ENCODE results near the gene ABHD10. TPM values are rescaled to one million over a fixed set of nuclear protein-coding genes. Genes with fewer than 3 reads are reported as not detected.

The ABHD10 gene
- total RNA-seq, 3 donors from 2014 or later (not counting 1 experiment from before 2014, with no cell fraction given), result 21.6 to 24.0 (median 22.6) TPM

DNA sequence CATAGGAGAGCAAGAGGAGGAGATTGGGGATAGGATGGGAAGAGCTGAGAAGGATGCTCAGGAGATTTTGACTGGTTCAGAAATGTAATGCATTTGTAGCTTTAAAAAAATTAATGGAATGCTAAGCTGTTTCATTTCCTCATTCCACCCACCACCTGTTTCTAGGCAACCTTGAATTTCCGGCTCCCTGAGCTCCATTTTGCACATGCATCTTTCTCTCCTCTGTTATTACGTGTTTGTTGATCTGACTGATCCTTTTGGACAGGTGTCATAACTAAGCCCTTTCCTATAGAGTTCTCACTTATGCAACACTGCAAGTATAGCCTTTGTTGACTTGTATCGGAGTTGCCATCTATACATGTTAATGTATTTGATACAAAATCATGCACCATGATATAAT is 60.0 kb downstream of the ABHD10 start:
- peaks cover 6 to 13% of the 10 kb centered on the region in 2 donors for H3K27me3 Mint-ChIP-seq (ENCODE audit: low read depth in 2 of 2)
- Histone ChIP-seq H3K27me3 (ENCODE audit: control insufficient read depth, insufficient read depth, low read length) (no peaks in the 10 kb centered on the region), H3K4me3 (ENCODE audit: low read length) (no peak overlapping the region), H3K27ac (ENCODE audit: low read length) (no peak overlapping the region), H3K36me3 (ENCODE audit: control insufficient read depth, insufficient read depth, low read length) (no peaks in the 10 kb centered on the region), H3K9me3 (ENCODE audit: control insufficient read depth, insufficient read depth, low read length) (no peaks in the 10 kb centered on the region), H3K4me1 (ENCODE audit: control insufficient read depth, insufficient read depth, low read length) (no peaks in the 10 kb centered on the region)
- H3K4me1 Mint-ChIP-seq, result no peaks in the 10 kb centered on the region
- ATAC-seq (no peak), DNase-seq (no peak)
- H3K4me3 Mint-ChIP-seq, result no peak overlapping the region
- WGBS (ENCODE audit: insufficient coverage), result 69% methylated on average over 2 of the region's 3 CpGs
- H3K36me3 Mint-ChIP-seq, result no peaks in the 10 kb centered on the region
- no peak overlapping the region for H3K27ac Mint-ChIP-seq
- intact Hi-C loops (cut with micrococcal nuclease), result no loop called here
- no peaks in the 10 kb centered on the region for H3K9me3 Mint-ChIP-seq
- TF ChIP-seq, protein P1, sequence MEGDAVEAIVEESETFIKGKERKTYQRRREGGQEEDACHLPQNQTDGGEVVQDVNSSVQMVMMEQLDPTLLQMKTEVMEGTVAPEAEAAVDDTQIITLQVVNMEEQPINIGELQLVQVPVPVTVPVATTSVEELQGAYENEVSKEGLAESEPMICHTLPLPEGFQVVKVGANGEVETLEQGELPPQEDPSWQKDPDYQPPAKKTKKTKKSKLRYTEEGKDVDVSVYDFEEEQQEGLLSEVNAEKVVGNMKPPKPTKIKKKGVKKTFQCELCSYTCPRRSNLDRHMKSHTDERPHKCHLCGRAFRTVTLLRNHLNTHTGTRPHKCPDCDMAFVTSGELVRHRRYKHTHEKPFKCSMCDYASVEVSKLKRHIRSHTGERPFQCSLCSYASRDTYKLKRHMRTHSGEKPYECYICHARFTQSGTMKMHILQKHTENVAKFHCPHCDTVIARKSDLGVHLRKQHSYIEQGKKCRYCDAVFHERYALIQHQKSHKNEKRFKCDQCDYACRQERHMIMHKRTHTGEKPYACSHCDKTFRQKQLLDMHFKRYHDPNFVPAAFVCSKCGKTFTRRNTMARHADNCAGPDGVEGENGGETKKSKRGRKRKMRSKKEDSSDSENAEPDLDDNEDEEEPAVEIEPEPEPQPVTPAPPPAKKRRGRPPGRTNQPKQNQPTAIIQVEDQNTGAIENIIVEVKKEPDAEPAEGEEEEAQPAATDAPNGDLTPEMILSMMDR (IDR thresholded peaks at IDR 0.05), result no peak

DNA sequence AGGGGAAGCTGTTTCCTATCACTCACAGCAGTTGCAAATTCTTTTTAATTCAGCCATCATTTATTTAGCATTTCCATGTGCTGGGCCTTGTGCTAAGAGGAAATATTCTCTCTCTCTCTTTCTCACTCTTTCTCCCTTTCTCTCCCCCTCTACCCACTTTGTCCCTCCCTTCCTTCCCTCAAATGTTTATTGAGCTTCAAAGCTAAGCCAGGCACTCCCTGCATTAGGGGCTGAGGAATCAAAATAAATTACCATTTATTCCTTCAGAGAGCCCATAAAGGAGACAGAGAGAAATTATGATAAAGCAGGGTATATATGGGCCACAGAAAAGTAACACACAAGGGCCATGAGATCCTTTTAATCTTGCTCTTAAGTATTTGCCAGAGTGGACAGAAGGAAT is 62.5 kb downstream of the ABHD10 start:
- intact Hi-C loops (cut with micrococcal nuclease), result no loop called here
- H3K27ac Mint-ChIP-seq, result no peak overlapping the region
- no peaks in the 10 kb centered on the region for H3K36me3 Mint-ChIP-seq

DNA sequence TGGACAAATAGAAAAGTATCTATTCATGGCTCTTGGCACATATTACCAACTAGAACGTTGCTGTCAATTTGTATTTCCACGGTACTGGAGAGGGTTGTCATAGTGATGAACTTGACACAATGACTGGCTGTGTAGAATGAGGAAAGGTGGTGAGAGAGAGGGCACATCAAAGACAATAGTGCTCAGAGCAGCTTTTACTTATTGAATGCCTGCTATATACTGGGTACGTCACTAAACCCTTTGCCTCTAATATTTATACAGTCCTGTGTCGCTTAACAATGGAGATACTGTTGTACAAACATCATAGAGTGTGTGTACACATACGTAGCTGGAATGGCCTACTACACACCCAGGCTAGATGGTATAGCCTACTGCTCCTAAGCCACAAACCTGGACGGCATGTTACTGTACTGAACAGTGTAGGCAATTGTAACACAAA is 64.0 kb downstream of the ABHD10 start:
- H3K36me3 ChIP-seq (ENCODE audit: control insufficient read depth, insufficient read depth, low read length), result no peaks in the 10 kb centered on the region
- 88% methylated on average over 6 of the region's 6 CpGs for WGBS (ENCODE audit: insufficient coverage)
- intact Hi-C loops (cut with micrococcal nuclease), result loop anchor here (2.0 kb wide), 1 partner anchor 326 kb away; no protein-coding TSS in a partner anchor
- Mint-ChIP-seq H3K9me3 (no peaks in the 10 kb centered on the region), H3K36me3 (no peaks in the 10 kb centered on the region), H3K4me3 (no peak overlapping the region), H3K27ac (no peak overlapping the region), H3K4me1 (no peaks in the 10 kb centered on the region), H3K27me3 (ENCODE audit: low read depth in 2 of 2) (peaks cover 3 to 11% of the 10 kb centered on the region in 2 donors)
- H3K27me3 ChIP-seq (ENCODE audit: control insufficient read depth, insufficient read depth, low read length), result no peaks in the 10 kb centered on the region
- H3K4me1 ChIP-seq (ENCODE audit: control insufficient read depth, insufficient read depth, low read length), result no peaks in the 10 kb centered on the region
- no peak overlapping the region for H3K27ac ChIP-seq (ENCODE audit: low read length)
- DNase-seq (no peak), ATAC-seq (no peak)
- H3K9me3 ChIP-seq (ENCODE audit: control insufficient read depth, insufficient read depth, low read length), result no peaks in the 10 kb centered on the region
- H3K4me3 ChIP-seq (ENCODE audit: low read length), result no peak overlapping the region
- TF ChIP-seq, protein P1 (IDR thresholded peaks at IDR 0.05), result no peak

More for the DNA sequence above, 62.5 kb downstream of the ABHD10 start:
- Histone ChIP-seq H3K27ac (ENCODE audit: low read length) (no peak overlapping the region), H3K4me3 (ENCODE audit: low read length) (no peak overlapping the region), H3K4me1 (ENCODE audit: control insufficient read depth, insufficient read depth, low read length) (no peaks in the 10 kb centered on the region), H3K27me3 (ENCODE audit: control insufficient read depth, insufficient read depth, low read length) (no peaks in the 10 kb centered on the region), H3K36me3 (ENCODE audit: control insufficient read depth, insufficient read depth, low read length) (no peaks in the 10 kb centered on the region), H3K9me3 (ENCODE audit: control insufficient read depth, insufficient read depth, low read length) (no peaks in the 10 kb centered on the region)
- no peak for ATAC-seq
- DNase-seq, result no peak
- Mint-ChIP-seq H3K27me3 (ENCODE audit: low read depth in 2 of 2) (peaks cover 3 to 13% of the 10 kb centered on the region in 2 donors), H3K4me1 (no peaks in the 10 kb centered on the region), H3K4me3 (no peak overlapping the region), H3K9me3 (no peaks in the 10 kb centered on the region)
- TF ChIP-seq, protein P1 (IDR thresholded peaks at IDR 0.05), result no peak

Other genes with a start within 250 kb of the ABHD10 start
- gene PHLDB2, start 119.8 kb upstream of the ABHD10 start, total RNA-seq, result 10 to 100 TPM; 63.3 to 93.4 (median 64.0) TPM
- not detected for gene TAGLN3, start 19.9 kb downstream of the ABHD10 start, total RNA-seq
- not detected for gene TMPRSS7, start 55.7 kb downstream of the ABHD10 start, total RNA-seq
- under 1 TPM in 2 of 3 donors, not detected in 1; 0.42 to 0.90 TPM for gene C3orf52, start 107.4 kb downstream of the ABHD10 start, total RNA-seq
- gene GCSAM, start 154.2 kb downstream of the ABHD10 start, total RNA-seq, result 1 to 10 TPM in 2 of 3 donors, under 1 TPM in 1; 0.59 to 3.0 (median 1.1) TPM

Data from natural killer cell (primary cell).